B cell (primary cell): ENCODE results near the gene GYS1. TPM values are rescaled to one million over a fixed set of nuclear protein-coding genes. Genes with fewer than 3 reads are reported as not detected.

Source experiments
- ATAC-seq: fragments of 200-7000 bp; cut with Tn5 transposase; one replicate; pipeline ENCODE4 v1.10.0; 2021; ENCODE audit warnings: low read depth, mild to moderate bottlenecking, moderate number of reproducible peaks, moderate library complexity
- CTCF ChIA-PET: fragments of 350-600 bp; sonication (Branson Sonifier 250); formaldehyde crosslinking; loops from one replicate; lab custom pipeline; 2021; ENCODE audit warnings: antibody characterized with exemption, inconsistent platforms; lab: Charles Lee
- POLR2A ChIA-PET: fragments of 350-600 bp; sonication (Branson Sonifier 250); formaldehyde crosslinking; loops from one replicate; lab custom pipeline; 2021; ENCODE audit warnings: antibody characterized with exemption; lab: Charles Lee
- DNase-seq: peaks from one replicate; pipeline ENCODE4 v3.0.0; 2013
- H2AFZ ChIP-seq: 2 replicates; pipeline ENCODE4 v1.6.1; 2012; ENCODE audit warnings: mild to moderate bottlenecking, low read depth, low read length; ENCODE audit not compliant: insufficient read depth, poor library complexity, severe bottlenecking
- H3K27ac ChIP-seq, 2 donors: 1 replicate in 1 of 2; 2 replicates in 1 of 2; pipeline ENCODE4 v1.5.1; 2012 to 2013; ENCODE audit warnings: low read length in 2 of 2, mild to moderate bottlenecking in 2 of 2, moderate library complexity in 1 of 2
- H3K27me3 ChIP-seq, 4 experiments: fragments of 200-600 bp in 1 of 4; sonication (generic) in 1 of 4; replicated peaks in 1 of 4; 1 replicate in 2 of 4; 2 replicates in 2 of 4; pipeline versions ENCODE4 v1.6.1 to v1.7.0; 2013 to 2016; ENCODE audit warnings: low read length in 3 of 4, mild to moderate bottlenecking in 2 of 4, mixed read lengths in 1 of 4, moderate library complexity in 1 of 4; ENCODE audit not compliant: insufficient read depth in 4 of 4, control insufficient read depth in 3 of 4; ENCODE audit errors: control extremely low read depth in 1 of 4
- H3K36me3 ChIP-seq, 2 experiments: replicated peaks in 1 of 2; 1 replicate in 1 of 2; 2 replicates in 1 of 2; pipeline versions ENCODE4 v1.6.1 to v1.7.1; 2013; ENCODE audit warnings: low read length in 1 of 2; ENCODE audit not compliant: insufficient read depth in 2 of 2, control insufficient read depth in 1 of 2; ENCODE audit errors: control extremely low read depth in 1 of 2, extremely low read depth in 1 of 2
- H3K4me1 ChIP-seq, 2 donors: fragments of 200-600 bp in 1 of 2; sonication (generic) in 1 of 2; 1 replicate in 1 of 2; 2 replicates in 1 of 2; pipeline versions ENCODE4 v1.5.1 to v1.6.1; 2013 to 2017; ENCODE audit warnings: low read length in 2 of 2; ENCODE audit not compliant: control insufficient read depth in 2 of 2, insufficient read depth in 2 of 2
- H3K4me2 ChIP-seq: replicated peaks from 2 replicates; pipeline ENCODE3; 2012; ENCODE audit warnings: mild to moderate bottlenecking, low read depth, low read length; ENCODE audit not compliant: poor library complexity, severe bottlenecking
- H3K4me3 ChIP-seq, 5 experiments: fragments of 200-600 bp in 1 of 5; sonication (generic) in 1 of 5; 1 replicate in 3 of 5; 2 replicates in 2 of 5; pipeline versions ENCODE4 v1.5.1 to v1.7.0; 2011 to 2016; ENCODE audit warnings: low read length in 4 of 5, mild to moderate bottlenecking in 4 of 5, low read depth in 2 of 5, control low read depth in 1 of 5, moderate library complexity in 1 of 5; ENCODE audit not compliant: insufficient read depth in 1 of 5; ENCODE audit errors: control extremely low read depth in 1 of 5, extremely low read depth in 1 of 5
- H3K79me2 ChIP-seq: fragments of 200-600 bp; sonication (generic); one replicate; pipeline ENCODE4 v1.6.0; 2016; ENCODE audit warnings: low read length; ENCODE audit not compliant: control insufficient read depth, insufficient read depth
- H3K9ac ChIP-seq: fragments of 200-600 bp; sonication (generic); 2 replicates; pipeline ENCODE4 v1.6.1; 2017; ENCODE audit warnings: mild to moderate bottlenecking, low read length, moderate library complexity
- H3K9me3 ChIP-seq, 3 donors: one replicate each; pipeline versions ENCODE4 v1.6.1 to v1.7.1; 2013; ENCODE audit warnings: low read length in 2 of 3; ENCODE audit not compliant: control insufficient read depth in 2 of 3, insufficient read depth in 1 of 3; ENCODE audit errors: control extremely low read depth in 1 of 3
- H4K20me1 ChIP-seq: 2 replicates; pipeline ENCODE4 v1.6.0; 2012; ENCODE audit warnings: mild to moderate bottlenecking, low read length; ENCODE audit not compliant: insufficient read depth, control insufficient read depth, poor library complexity, severe bottlenecking
- H3K27ac Mint-ChIP-seq: one replicate; pipeline ENCODE4 v1.8.0; 2021; ENCODE audit warnings: mixed read lengths
- H3K27me3 Mint-ChIP-seq: one replicate; pipeline ENCODE4 v1.8.0; 2021; ENCODE audit warnings: mixed read lengths
- H3K4me1 Mint-ChIP-seq: one replicate; pipeline ENCODE4 v1.8.0; 2021; ENCODE audit warnings: mixed read lengths
- H3K4me3 Mint-ChIP-seq: one replicate; pipeline ENCODE4 v1.8.0; 2021; ENCODE audit warnings: mixed read lengths
- H3K9me3 Mint-ChIP-seq: one replicate; pipeline ENCODE4 v1.8.0; 2022; ENCODE audit warnings: mixed read lengths; ENCODE audit not compliant: insufficient read depth
- EZH2 ChIP-seq: IDR thresholded peaks from 2 replicates; pipeline ENCODE4 v1.6.1; 2012; ENCODE audit warnings: borderline replicate concordance, low read depth, mild to moderate bottlenecking, moderate library complexity, low read length; ENCODE audit not compliant: insufficient read depth, poor library complexity, severe bottlenecking
- WGBS: methylation state at CpG from one replicate; pipeline ENCODE4 v1.1.5; 2013; ENCODE audit warnings: missing lambda C conversion rate; ENCODE audit not compliant: insufficient coverage; 5-methylcytosine and 5-hydroxymethylcytosine counted together
- intact Hi-C: fragments of 100-400 bp; cut with micrococcal nuclease; formaldehyde crosslinking; loops from one replicate; pipeline ENCODE4 v1.10.0; 2022
- polyA plus RNA-seq: library from polyadenylated mRNA; depleted of rRNA; stranded (reverse); fragments of >200 nt; gene quantifications from 2 replicates; pipeline ENCODE4 v1.2.3, GENCODE V29; 2012
- total RNA-seq, 2 donors: library from RNA; stranded (reverse); fragments of 120-200 nt in 1 of 2; gene quantifications; 1 replicate in 1 of 2; 2 replicates in 1 of 2; pipeline versions ENCODE4 v1.2.3 to v1.2.4, GENCODE V29; 2013 to 2022
- TF ChIP-seq, protein P1 (sequence below): fragments of 200-600 bp; IDR thresholded peaks from one replicate; pipeline ENCODE4 v1.8.0; 2022; ENCODE audit warnings: antibody characterized with exemption, mild to moderate bottlenecking

Gene GYS1
- total and polyA plus RNA-seq, 2 donors (not counting 1 experiment from before 2014, with no cell fraction given) = 28.9 to 62.7 TPM

DNA sequence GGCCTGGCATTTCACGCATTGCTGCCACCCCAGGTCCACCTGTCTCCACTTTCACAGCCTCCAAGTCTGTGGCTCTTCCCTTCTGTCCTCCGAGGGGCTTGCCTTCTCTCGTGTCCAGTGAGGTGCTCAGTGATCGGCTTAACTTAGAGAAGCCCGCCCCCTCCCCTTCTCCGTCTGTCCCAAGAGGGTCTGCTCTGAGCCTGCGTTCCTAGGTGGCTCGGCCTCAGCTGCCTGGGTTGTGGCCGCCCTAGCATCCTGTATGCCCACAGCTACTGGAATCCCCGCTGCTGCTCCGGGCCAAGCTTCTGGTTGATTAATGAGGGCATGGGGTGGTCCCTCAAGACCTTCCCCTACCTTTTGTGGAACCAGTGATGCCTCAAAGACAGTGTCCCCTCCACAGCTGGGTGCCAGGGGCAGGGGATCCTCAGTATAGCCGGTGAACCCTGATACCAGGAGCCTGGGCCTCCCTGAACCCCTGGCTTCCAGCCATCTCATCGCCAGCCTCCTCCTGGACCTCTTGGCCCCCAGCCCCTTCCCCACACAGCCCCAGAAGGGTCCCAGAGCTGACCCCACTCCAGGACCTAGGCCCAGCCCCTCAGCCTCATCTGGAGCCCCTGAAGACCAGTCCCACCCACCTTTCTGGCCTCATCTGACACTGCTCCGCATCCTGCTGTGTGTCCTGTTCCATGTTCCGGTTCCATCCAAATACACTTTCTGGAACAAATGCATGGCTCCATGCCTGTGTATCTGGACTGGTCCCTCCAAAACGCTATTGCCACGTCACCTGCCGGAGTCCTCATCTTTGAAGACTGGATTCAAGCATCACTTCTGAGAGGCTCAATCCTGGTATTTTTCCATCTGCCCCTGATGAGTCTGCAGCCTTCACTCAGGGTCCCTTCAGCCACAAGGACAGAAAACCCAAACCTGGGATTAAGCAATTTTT, 70.3 kb downstream of the GYS1 start:
- CTCF ChIA-PET = no interaction called here

More for the DNA sequence above, 70.3 kb downstream of the GYS1 start:
- H3K4me3 ChIP-seq = no peak overlapping the region
- no peak overlapping the region for H2AFZ ChIP-seq
- TF ChIP-seq, protein P1, sequence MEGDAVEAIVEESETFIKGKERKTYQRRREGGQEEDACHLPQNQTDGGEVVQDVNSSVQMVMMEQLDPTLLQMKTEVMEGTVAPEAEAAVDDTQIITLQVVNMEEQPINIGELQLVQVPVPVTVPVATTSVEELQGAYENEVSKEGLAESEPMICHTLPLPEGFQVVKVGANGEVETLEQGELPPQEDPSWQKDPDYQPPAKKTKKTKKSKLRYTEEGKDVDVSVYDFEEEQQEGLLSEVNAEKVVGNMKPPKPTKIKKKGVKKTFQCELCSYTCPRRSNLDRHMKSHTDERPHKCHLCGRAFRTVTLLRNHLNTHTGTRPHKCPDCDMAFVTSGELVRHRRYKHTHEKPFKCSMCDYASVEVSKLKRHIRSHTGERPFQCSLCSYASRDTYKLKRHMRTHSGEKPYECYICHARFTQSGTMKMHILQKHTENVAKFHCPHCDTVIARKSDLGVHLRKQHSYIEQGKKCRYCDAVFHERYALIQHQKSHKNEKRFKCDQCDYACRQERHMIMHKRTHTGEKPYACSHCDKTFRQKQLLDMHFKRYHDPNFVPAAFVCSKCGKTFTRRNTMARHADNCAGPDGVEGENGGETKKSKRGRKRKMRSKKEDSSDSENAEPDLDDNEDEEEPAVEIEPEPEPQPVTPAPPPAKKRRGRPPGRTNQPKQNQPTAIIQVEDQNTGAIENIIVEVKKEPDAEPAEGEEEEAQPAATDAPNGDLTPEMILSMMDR = no peak
- TF ChIP-seq EZH2 = no peak
- H3K36me3 ChIP-seq = peaks cover 0 to 32% of the 10 kb centered on the region in 2 experiments
- no peak overlapping the region for H3K9ac ChIP-seq
- no peaks in the 10 kb centered on the region for H3K9me3 Mint-ChIP-seq
- intact Hi-C loops = no loop called here
- WGBS = 95% methylated on average over 17 of the region's 18 CpGs
- no peaks in the 10 kb centered on the region for H4K20me1 ChIP-seq
- no peak overlapping the region for H3K27ac ChIP-seq
- H3K9me3 ChIP-seq = no peaks in the 10 kb centered on the region
- H3K79me2 ChIP-seq = no peaks in the 10 kb centered on the region
- no peak overlapping the region for H3K4me3 Mint-ChIP-seq
- DNase-seq = no peak
- no peak overlapping the region for H3K27ac Mint-ChIP-seq
- H3K27me3 ChIP-seq = no peaks in the 10 kb centered on the region
- peaks cover 10% of the 10 kb centered on the region for H3K4me1 Mint-ChIP-seq
- H3K4me1 ChIP-seq = peaks cover 4 to 5% of the 10 kb centered on the region in 2 donors
- no peaks in the 10 kb centered on the region for H3K27me3 Mint-ChIP-seq
- H3K4me2 ChIP-seq = no peak overlapping the region
- POLR2A ChIA-PET = interaction anchor here (0.7 kb wide), 1 partner anchor 33 kb away, joined by 3 read pairs; no protein-coding TSS in a partner anchor
- no peak for ATAC-seq
